Esophagus squamous epithelium (tissue), 4 donors: ENCODE results near the gene PDRG1.

Experiments
- POLR2A ChIP-seq, 4 donors: fragments of 450-650 bp; IDR thresholded peaks; one replicate each; pipeline ENCODE4 v1.6.1; 2017; ENCODE audit warnings: antibody characterized with exemption in 4 of 4, mild to moderate bottlenecking in 4 of 4, moderate library complexity in 3 of 4
- TF ChIP-seq, protein P1 (sequence below), 6 experiments: fragments of 450-650 bp in 4 of 6; fragments of 200-600 bp in 2 of 6; sonication (generic) in 2 of 6; IDR thresholded peaks; one replicate each; pipeline ENCODE4 v1.5.1; 2016 to 2019; ENCODE audit warnings: antibody characterized with exemption in 6 of 6, mild to moderate bottlenecking in 4 of 6, moderate library complexity in 4 of 6

DNA sequence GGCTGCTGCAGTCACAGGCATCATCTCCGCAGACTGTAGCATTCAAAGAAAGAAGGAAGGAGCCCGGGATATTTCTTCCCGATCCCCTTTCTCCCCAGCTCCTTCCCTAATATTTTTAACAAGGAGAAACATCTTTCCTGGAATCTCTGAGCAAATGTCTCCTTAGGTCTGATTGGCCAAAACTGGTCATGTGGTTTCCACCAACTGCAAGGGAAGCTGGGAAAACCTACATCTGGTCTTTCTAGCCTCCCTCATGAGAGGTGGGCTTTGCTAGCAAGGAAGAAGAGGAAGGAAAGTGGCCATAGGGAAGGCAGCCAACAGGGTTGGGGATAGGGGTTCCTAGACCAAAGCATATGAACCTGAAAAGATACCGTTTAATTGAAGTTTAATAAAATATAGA is 35.1 kb downstream of the PDRG1 start:
- TF ChIP-seq, protein P1, sequence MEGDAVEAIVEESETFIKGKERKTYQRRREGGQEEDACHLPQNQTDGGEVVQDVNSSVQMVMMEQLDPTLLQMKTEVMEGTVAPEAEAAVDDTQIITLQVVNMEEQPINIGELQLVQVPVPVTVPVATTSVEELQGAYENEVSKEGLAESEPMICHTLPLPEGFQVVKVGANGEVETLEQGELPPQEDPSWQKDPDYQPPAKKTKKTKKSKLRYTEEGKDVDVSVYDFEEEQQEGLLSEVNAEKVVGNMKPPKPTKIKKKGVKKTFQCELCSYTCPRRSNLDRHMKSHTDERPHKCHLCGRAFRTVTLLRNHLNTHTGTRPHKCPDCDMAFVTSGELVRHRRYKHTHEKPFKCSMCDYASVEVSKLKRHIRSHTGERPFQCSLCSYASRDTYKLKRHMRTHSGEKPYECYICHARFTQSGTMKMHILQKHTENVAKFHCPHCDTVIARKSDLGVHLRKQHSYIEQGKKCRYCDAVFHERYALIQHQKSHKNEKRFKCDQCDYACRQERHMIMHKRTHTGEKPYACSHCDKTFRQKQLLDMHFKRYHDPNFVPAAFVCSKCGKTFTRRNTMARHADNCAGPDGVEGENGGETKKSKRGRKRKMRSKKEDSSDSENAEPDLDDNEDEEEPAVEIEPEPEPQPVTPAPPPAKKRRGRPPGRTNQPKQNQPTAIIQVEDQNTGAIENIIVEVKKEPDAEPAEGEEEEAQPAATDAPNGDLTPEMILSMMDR (IDR thresholded peaks at IDR 0.05): no peak
- TF ChIP-seq POLR2A (IDR thresholded peaks at IDR 0.05): no peak
